NB4 (cell line): Measurements from ENCODE around the gene ACADL.

Experiments used
- CTCF ChIP-seq: IDR thresholded peaks from one replicate; pipeline ENCODE4 v1.5.1; 2012; ENCODE audit warnings: low read depth, low read length
- MAX ChIP-seq: IDR thresholded peaks from 2 replicates; pipeline ENCODE4 v1.6.1; 2011; ENCODE audit warnings: low read depth, low read length
- MYC ChIP-seq: IDR thresholded peaks from 2 replicates; pipeline ENCODE4 v1.6.1; 2011; ENCODE audit warnings: low read depth, low read length
- POLR2A ChIP-seq: IDR thresholded peaks from 2 replicates; pipeline ENCODE4 v1.6.1; 2011; ENCODE audit warnings: mild to moderate bottlenecking; ENCODE audit not compliant: insufficient read length; ENCODE audit errors: extremely low read depth

GRCh38 chr2:210147614-210148013, 77.6 kb downstream of the ACADL start:
- TF ChIP-seq CTCF (no peak), POLR2A (no peak), MAX (no peak), MYC (no peak)
